GM12874 (cell line): ENCODE results near the gene KMO.

Experiments used
- TF ChIP-seq, protein P1 (sequence below): IDR thresholded peaks from 2 replicates; pipeline ENCODE4 v1.5.1; 2011; ENCODE audit warnings: low read depth, mild to moderate bottlenecking, control low read depth, low read length, moderate library complexity; ENCODE audit not compliant: insufficient read depth

The KMO gene

DNA sequence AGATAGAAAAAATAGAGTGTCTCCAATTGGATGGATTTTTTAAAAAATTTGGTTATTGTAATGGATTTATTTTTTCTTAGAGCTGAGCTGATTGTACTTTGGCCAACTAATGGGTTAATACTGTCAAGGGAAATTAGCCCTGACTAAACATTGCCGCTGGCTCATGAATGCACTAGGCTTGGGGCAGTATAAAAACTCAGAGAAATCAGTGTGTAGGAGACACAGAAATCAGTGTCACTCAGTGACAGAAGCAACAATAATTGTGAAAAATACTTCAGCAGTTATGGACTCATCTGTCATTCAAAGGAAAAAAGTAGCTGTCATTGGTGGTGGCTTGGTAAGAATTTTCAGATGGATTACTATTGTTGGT is at the start of gene KMO:
KMO (plus strand) TSS at position 217 of the 370 bp plus-strand sequence; CDS start at position 284, 67 bp downstream.
- TF ChIP-seq, protein P1, sequence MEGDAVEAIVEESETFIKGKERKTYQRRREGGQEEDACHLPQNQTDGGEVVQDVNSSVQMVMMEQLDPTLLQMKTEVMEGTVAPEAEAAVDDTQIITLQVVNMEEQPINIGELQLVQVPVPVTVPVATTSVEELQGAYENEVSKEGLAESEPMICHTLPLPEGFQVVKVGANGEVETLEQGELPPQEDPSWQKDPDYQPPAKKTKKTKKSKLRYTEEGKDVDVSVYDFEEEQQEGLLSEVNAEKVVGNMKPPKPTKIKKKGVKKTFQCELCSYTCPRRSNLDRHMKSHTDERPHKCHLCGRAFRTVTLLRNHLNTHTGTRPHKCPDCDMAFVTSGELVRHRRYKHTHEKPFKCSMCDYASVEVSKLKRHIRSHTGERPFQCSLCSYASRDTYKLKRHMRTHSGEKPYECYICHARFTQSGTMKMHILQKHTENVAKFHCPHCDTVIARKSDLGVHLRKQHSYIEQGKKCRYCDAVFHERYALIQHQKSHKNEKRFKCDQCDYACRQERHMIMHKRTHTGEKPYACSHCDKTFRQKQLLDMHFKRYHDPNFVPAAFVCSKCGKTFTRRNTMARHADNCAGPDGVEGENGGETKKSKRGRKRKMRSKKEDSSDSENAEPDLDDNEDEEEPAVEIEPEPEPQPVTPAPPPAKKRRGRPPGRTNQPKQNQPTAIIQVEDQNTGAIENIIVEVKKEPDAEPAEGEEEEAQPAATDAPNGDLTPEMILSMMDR = no peak

DNA sequence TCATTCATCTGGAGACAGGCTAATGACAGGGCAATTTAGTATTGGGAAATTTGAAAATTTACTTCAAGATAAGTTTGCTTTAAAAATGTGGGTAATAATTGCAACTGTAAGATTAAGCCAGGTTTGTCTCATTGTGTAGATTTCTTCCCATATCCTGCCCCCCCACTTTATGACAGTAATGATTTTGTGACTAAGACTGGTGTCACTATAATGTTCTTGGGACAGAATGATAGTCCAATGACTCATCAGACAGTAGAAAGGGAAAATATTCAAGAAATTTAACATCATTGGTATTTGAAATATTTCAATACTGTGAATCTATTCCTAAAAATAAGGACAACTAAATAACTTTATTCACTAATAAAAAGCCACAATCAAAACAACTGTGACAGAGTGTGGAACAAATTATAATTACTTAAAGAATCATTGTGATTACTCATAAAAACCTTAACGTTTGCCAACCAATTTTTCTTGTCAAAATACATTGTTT is 49.4 kb upstream of the KMO start:
- TF ChIP-seq, protein P1 = no peak

DNA sequence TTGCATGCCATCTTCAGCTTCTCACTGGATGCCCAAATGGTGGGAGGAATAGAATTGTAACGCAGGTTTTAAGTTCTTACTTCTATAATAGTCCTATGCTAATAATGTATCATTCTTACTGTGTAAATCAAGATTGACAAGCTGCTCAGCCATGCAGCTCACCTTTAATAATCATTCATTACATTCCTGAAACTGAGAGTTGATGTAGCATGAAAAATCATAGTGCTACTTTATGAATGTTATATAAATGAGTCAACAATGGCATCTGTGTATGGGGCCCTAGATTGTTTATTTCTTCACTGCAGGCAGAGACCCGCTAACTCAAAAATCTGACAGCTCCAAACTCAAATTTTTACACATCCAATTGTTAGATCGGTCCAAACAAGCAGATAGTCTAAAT is 47.0 kb upstream of the KMO start:
- TF ChIP-seq, protein P1 = no peak

GRCh38 chr1:241485554-241485992 is 46.6 kb upstream of the KMO start:
- TF ChIP-seq, protein P1 = peak; percentile 41

DNA sequence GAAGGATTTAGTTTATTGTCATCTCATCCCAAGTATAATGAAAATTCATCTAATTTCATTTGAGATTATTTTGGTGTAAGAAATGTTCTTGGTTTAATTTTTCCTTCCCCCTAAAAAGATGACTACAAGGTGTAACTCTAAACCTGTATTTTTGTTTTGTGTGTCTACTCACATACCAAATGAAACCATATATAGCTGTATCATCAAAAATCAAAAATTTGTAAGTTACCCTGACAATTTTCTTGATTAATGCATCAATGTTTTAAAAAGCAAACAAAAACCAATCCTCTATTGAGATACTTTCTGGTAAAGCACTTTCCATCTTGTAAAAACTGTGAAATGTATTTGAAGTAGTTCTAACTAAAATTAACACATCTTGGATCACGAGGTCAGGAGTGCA is 43.4 kb upstream of the KMO start:
- TF ChIP-seq, protein P1 = no peak

DNA sequence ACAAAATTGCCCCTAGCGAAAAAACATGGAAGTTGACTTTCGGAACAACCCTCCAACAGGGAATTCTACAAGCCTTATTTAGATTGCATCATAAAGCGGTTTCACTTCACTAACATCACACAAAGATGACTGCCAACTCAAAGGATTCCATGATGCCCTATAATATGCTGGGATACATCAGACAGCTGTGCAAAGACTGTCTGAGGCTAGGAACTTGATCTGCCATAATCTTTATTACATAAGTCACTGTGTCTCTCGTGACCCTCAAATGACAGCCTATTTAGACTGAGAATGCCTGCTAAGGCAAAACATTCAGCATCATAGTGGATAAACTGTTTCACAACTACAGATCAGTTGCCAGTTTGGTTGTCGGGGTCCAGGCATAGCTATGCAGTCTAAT is 36.4 kb upstream of the KMO start:
- TF ChIP-seq, protein P1 = no peak

DNA sequence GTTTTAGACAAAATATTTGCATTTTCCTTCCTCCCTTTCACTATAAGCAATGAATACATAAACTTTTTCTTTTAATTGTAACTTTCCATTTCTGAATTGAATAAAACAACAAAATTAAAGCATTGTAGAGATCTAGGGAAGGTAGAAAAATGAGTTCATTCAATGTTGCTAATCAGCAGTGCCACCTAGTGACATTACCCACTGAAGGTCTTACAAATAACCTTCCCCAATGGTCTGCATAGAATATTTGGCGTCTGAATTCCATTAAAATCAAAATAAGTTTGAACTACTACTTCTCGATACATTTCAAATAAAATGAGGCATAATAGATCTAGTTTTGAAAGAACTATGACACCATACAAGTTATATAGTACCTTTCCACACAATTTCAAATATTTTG is 32.3 kb upstream of the KMO start:
- TF ChIP-seq, protein P1 = 0 out of 2 replicates have a peak, but pooled peaks have one; percentile 15
